ENCODE results near the gene C4B.
"Not testable (repeated sequence)": the region's sequence is repeated elsewhere in the genome, so short reads cannot be mapped to it uniquely, and the experiment has no call there.

The C4B gene

GRCh38 chr6:32007086-32007485 is 7.5 kb upstream of the C4B start:
- H3K4me1 ChIP-seq (ENCODE audit: control insufficient read depth, insufficient read depth, low read length, poor library complexity, severe bottlenecking); H3K36me3 ChIP-seq (ENCODE audit: control insufficient read depth, insufficient read depth, low read length); DNase-seq; H3K9me3 ChIP-seq (ENCODE audit: control insufficient read depth, low read length); H3K27me3 ChIP-seq (replicated peaks; ENCODE audit: control insufficient read depth, insufficient read depth, low read length, poor library complexity, severe bottlenecking); H3K27ac ChIP-seq (ENCODE audit: insufficient read depth, low read length, poor library complexity, severe bottlenecking); H3K4me3 ChIP-seq (ENCODE audit: insufficient read depth, low read depth, low read length, poor library complexity, severe bottlenecking): not testable (repeated sequence)

- DNase-seq; H3K4me3 ChIP-seq (ENCODE audit: insufficient read depth, low read depth, low read length, poor library complexity, severe bottlenecking); H3K36me3 ChIP-seq (ENCODE audit: control insufficient read depth, insufficient read depth, low read length); H3K4me1 ChIP-seq (ENCODE audit: control insufficient read depth, insufficient read depth, low read length, poor library complexity, severe bottlenecking); H3K27ac ChIP-seq (ENCODE audit: insufficient read depth, low read length, poor library complexity, severe bottlenecking); H3K27me3 ChIP-seq (replicated peaks; ENCODE audit: control insufficient read depth, insufficient read depth, low read length, poor library complexity, severe bottlenecking); H3K9me3 ChIP-seq (ENCODE audit: control insufficient read depth, low read length): not testable (repeated sequence)
These were observed 6.6 kb upstream of the C4B start for GRCh38 chr6:32008037-32008436.

GRCh38 chr6:32008616-32009015 is 6.0 kb upstream of the C4B start:
- not testable (repeated sequence) for H3K27me3 ChIP-seq (replicated peaks; ENCODE audit: control insufficient read depth, insufficient read depth, low read length, poor library complexity, severe bottlenecking); DNase-seq; H3K4me3 ChIP-seq (ENCODE audit: insufficient read depth, low read depth, low read length, poor library complexity, severe bottlenecking)

GRCh38 chr6:32009537-32009936 is 5.1 kb upstream of the C4B start:
- H3K4me1 ChIP-seq (ENCODE audit: control insufficient read depth, insufficient read depth, low read length, poor library complexity, severe bottlenecking); H3K9me3 ChIP-seq (ENCODE audit: control insufficient read depth, low read length); DNase-seq; H3K4me3 ChIP-seq (ENCODE audit: insufficient read depth, low read depth, low read length, poor library complexity, severe bottlenecking); H3K27me3 ChIP-seq (replicated peaks; ENCODE audit: control insufficient read depth, insufficient read depth, low read length, poor library complexity, severe bottlenecking); H3K27ac ChIP-seq (ENCODE audit: insufficient read depth, low read length, poor library complexity, severe bottlenecking); H3K36me3 ChIP-seq (ENCODE audit: control insufficient read depth, insufficient read depth, low read length): not testable (repeated sequence)

More at GRCh38 chr6:32008616-32009015, 6.0 kb upstream of the C4B start:
- H3K27ac ChIP-seq (ENCODE audit: insufficient read depth, low read length, poor library complexity, severe bottlenecking); H3K4me1 ChIP-seq (ENCODE audit: control insufficient read depth, insufficient read depth, low read length, poor library complexity, severe bottlenecking); H3K9me3 ChIP-seq (ENCODE audit: control insufficient read depth, low read length); H3K36me3 ChIP-seq (ENCODE audit: control insufficient read depth, insufficient read depth, low read length): not testable (repeated sequence)

- not testable (repeated sequence) for H3K27me3 ChIP-seq (replicated peaks; ENCODE audit: control insufficient read depth, insufficient read depth, low read length, poor library complexity, severe bottlenecking); H3K9me3 ChIP-seq (ENCODE audit: control insufficient read depth, low read length); H3K27ac ChIP-seq (ENCODE audit: insufficient read depth, low read length, poor library complexity, severe bottlenecking); DNase-seq; H3K36me3 ChIP-seq (ENCODE audit: control insufficient read depth, insufficient read depth, low read length); H3K4me3 ChIP-seq (ENCODE audit: insufficient read depth, low read depth, low read length, poor library complexity, severe bottlenecking); H3K4me1 ChIP-seq (ENCODE audit: control insufficient read depth, insufficient read depth, low read length, poor library complexity, severe bottlenecking)
These were observed 3.6 kb upstream of the C4B start for GRCh38 chr6:32010856-32011530.

GRCh38 chr6:32012941-32013617 is 1.5 kb upstream of the C4B start:
- H3K36me3 ChIP-seq (ENCODE audit: control insufficient read depth, insufficient read depth, low read length); H3K27me3 ChIP-seq (replicated peaks; ENCODE audit: control insufficient read depth, insufficient read depth, low read length, poor library complexity, severe bottlenecking); H3K9me3 ChIP-seq (ENCODE audit: control insufficient read depth, low read length); H3K4me1 ChIP-seq (ENCODE audit: control insufficient read depth, insufficient read depth, low read length, poor library complexity, severe bottlenecking); H3K27ac ChIP-seq (ENCODE audit: insufficient read depth, low read length, poor library complexity, severe bottlenecking); DNase-seq; H3K4me3 ChIP-seq (ENCODE audit: insufficient read depth, low read depth, low read length, poor library complexity, severe bottlenecking): not testable (repeated sequence)

- DNase-seq; H3K27ac ChIP-seq (ENCODE audit: insufficient read depth, low read length, poor library complexity, severe bottlenecking); H3K4me3 ChIP-seq (ENCODE audit: insufficient read depth, low read depth, low read length, poor library complexity, severe bottlenecking); H3K9me3 ChIP-seq (ENCODE audit: control insufficient read depth, low read length); H3K4me1 ChIP-seq (ENCODE audit: control insufficient read depth, insufficient read depth, low read length, poor library complexity, severe bottlenecking); H3K27me3 ChIP-seq (replicated peaks; ENCODE audit: control insufficient read depth, insufficient read depth, low read length, poor library complexity, severe bottlenecking); H3K36me3 ChIP-seq (ENCODE audit: control insufficient read depth, insufficient read depth, low read length): not testable (repeated sequence)
These were observed 857 bp upstream of the C4B start for GRCh38 chr6:32013738-32014137.

GRCh38 chr6:32022100-32022499 is 7.5 kb downstream of the C4B start:
- H3K36me3 ChIP-seq (ENCODE audit: control insufficient read depth, insufficient read depth, low read length); H3K27ac ChIP-seq (ENCODE audit: insufficient read depth, low read length, poor library complexity, severe bottlenecking); H3K4me1 ChIP-seq (ENCODE audit: control insufficient read depth, insufficient read depth, low read length, poor library complexity, severe bottlenecking); H3K9me3 ChIP-seq (ENCODE audit: control insufficient read depth, low read length); H3K4me3 ChIP-seq (ENCODE audit: insufficient read depth, low read depth, low read length, poor library complexity, severe bottlenecking); H3K27me3 ChIP-seq (replicated peaks; ENCODE audit: control insufficient read depth, insufficient read depth, low read length, poor library complexity, severe bottlenecking); DNase-seq: not testable (repeated sequence)

- not testable (repeated sequence) for H3K4me3 ChIP-seq (ENCODE audit: insufficient read depth, low read depth, low read length, poor library complexity, severe bottlenecking); H3K27ac ChIP-seq (ENCODE audit: insufficient read depth, low read length, poor library complexity, severe bottlenecking); H3K4me1 ChIP-seq (ENCODE audit: control insufficient read depth, insufficient read depth, low read length, poor library complexity, severe bottlenecking); H3K36me3 ChIP-seq (ENCODE audit: control insufficient read depth, insufficient read depth, low read length); H3K9me3 ChIP-seq (ENCODE audit: control insufficient read depth, low read length); DNase-seq; H3K27me3 ChIP-seq (replicated peaks; ENCODE audit: control insufficient read depth, insufficient read depth, low read length, poor library complexity, severe bottlenecking)
These were observed 14.0 kb downstream of the C4B start for GRCh38 chr6:32028631-32029030.

GRCh38 chr6:32029553-32029952 is 15.0 kb downstream of the C4B start:
- not testable (repeated sequence) for H3K9me3 ChIP-seq (ENCODE audit: control insufficient read depth, low read length); H3K4me1 ChIP-seq (ENCODE audit: control insufficient read depth, insufficient read depth, low read length, poor library complexity, severe bottlenecking); DNase-seq; H3K27me3 ChIP-seq (replicated peaks; ENCODE audit: control insufficient read depth, insufficient read depth, low read length, poor library complexity, severe bottlenecking); H3K36me3 ChIP-seq (ENCODE audit: control insufficient read depth, insufficient read depth, low read length); H3K4me3 ChIP-seq (ENCODE audit: insufficient read depth, low read depth, low read length, poor library complexity, severe bottlenecking); H3K27ac ChIP-seq (ENCODE audit: insufficient read depth, low read length, poor library complexity, severe bottlenecking)
